K562 (cell line): ENCODE measurements around the gene DYNC1I1. TPM values are rescaled to one million over a fixed set of nuclear protein-coding genes. Genes with fewer than 3 reads are reported as not detected.

Source experiments
- ATAC-seq: fragments of 200-7000 bp; cut with Tn5 transposase; 3 replicates; pipeline ENCODE4 v1.9.1; 2020; ENCODE audit warnings: moderate library complexity
- BruUV-seq: library from RNA; stranded (reverse); fragments of 400-500 nt; replicated peaks from 2 replicates; lab custom pipeline; 2021; lab: Mats Ljungman, UMichigan
- CTCF ChIA-PET: fragments of 300-600 bp; formaldehyde crosslinking; extraction: SDS; loops from one replicate; lab custom pipeline; 2021; ENCODE audit warnings: low intra/inter-chr PET ratio; lab: Yijun Ruan, JAX
- POLR2A ChIA-PET: fragments of 300-600, 350-650 bp; sonication (Branson Sonifier 250); formaldehyde crosslinking; extraction: SDS; loops from one replicate; lab custom pipeline; 2021; ENCODE audit warnings: antibody characterized with exemption, inconsistent platforms; lab: Yijun Ruan, JAX
- DNase-seq, 4 experiments: peaks; one replicate each; pipeline versions ENCODE4 v3.0.0 to v3.0.0-alpha.2; 2011 to 2018; ENCODE audit warnings: low spot score in 3 of 4, mixed read lengths in 3 of 4; ENCODE audit errors: extremely low read depth in 1 of 4
- FAIRE-seq: peaks from 2 replicates; lab custom pipeline; 2011; peaks lifted over from hg19 to GRCh38; lab: Jason Lieb, UNC
- H2AFZ ChIP-seq: 2 replicates; pipeline ENCODE4 v1.6.0; 2011; ENCODE audit warnings: low read depth, low read length, control low read depth, inconsistent platforms
- H3K27ac ChIP-seq: fragments of 200-600 bp; 3 replicates; pipeline ENCODE4 v1.8.0; 2011; ENCODE audit warnings: low read depth, mild to moderate bottlenecking, control low read depth, inconsistent platforms, low read length, moderate library complexity, mixed read lengths; ENCODE audit errors: extremely low read depth
- H3K27me3 ChIP-seq, 2 experiments: fragments of 300-600 bp in 1 of 2; 2 replicates in 1 of 2; 3 replicates in 1 of 2; pipeline versions ENCODE4 v1.6.0 to v1.8.0; 2011; ENCODE audit warnings: inconsistent platforms in 2 of 2, low read length in 2 of 2, mild to moderate bottlenecking in 1 of 2, mixed read lengths in 1 of 2, moderate library complexity in 1 of 2; ENCODE audit not compliant: control insufficient read depth in 2 of 2, insufficient read depth in 2 of 2
- H3K36me3 ChIP-seq: fragments of 300-600 bp; 3 replicates; pipeline ENCODE4 v1.8.0; 2011; ENCODE audit warnings: mild to moderate bottlenecking, low read length, inconsistent platforms; ENCODE audit not compliant: control insufficient read depth, insufficient read depth
- H3K4me1 ChIP-seq, 2 experiments: fragments of 200-600 bp in 1 of 2; replicated peaks in 1 of 2; 2 replicates in 1 of 2; 3 replicates in 1 of 2; pipeline versions ENCODE4 v1.5.1 to v1.8.0; 2011; ENCODE audit warnings: inconsistent platforms in 2 of 2, low read length in 2 of 2, mild to moderate bottlenecking in 1 of 2, mixed read lengths in 1 of 2, moderate library complexity in 1 of 2; ENCODE audit not compliant: control insufficient read depth in 2 of 2, insufficient read depth in 2 of 2
- H3K4me2 ChIP-seq: 2 replicates; pipeline ENCODE4 v1.6.1; 2011; ENCODE audit warnings: low read length, control low read depth, inconsistent platforms, mixed read lengths; ENCODE audit not compliant: insufficient read depth
- H3K4me3 ChIP-seq: fragments of 200-600 bp; sonication (generic), shearing (Covaris generic); 2 replicates; pipeline ENCODE4 v1.5.1; 2016; ENCODE audit warnings: control low read depth, inconsistent platforms
- H3K79me2 ChIP-seq: fragments of 200-600 bp; 3 replicates; pipeline ENCODE4 v1.8.0; 2011; ENCODE audit warnings: low read length, inconsistent platforms; ENCODE audit not compliant: control insufficient read depth, insufficient read depth
- H3K9ac ChIP-seq, 2 experiments: 2 replicates each; pipeline versions ENCODE4 v1.6.0 to v1.6.1; 2011; ENCODE audit warnings: low read depth in 2 of 2, low read length in 2 of 2, control low read depth in 1 of 2, inconsistent platforms in 1 of 2, mild to moderate bottlenecking in 1 of 2, mixed read lengths in 1 of 2; ENCODE audit not compliant: insufficient read depth in 1 of 2
- H3K9me1 ChIP-seq: one replicate; pipeline ENCODE4 v1.6.0; 2011; ENCODE audit warnings: inconsistent platforms, mild to moderate bottlenecking, low read length, moderate library complexity; ENCODE audit not compliant: control insufficient read depth, insufficient read depth
- H3K9me3 ChIP-seq: replicated peaks from 2 replicates; pipeline ENCODE4 v1.5.1; 2011; ENCODE audit warnings: low read depth, low read length, inconsistent platforms; ENCODE audit not compliant: control insufficient read depth, insufficient read depth
- H4K20me1 ChIP-seq: replicated peaks from 2 replicates; pipeline ENCODE4 v1.6.1; 2011; ENCODE audit warnings: low read length, inconsistent platforms, mixed read lengths; ENCODE audit not compliant: control insufficient read depth, insufficient read depth
- ATF7 ChIP-seq: fragments of 450-650 bp; IDR thresholded peaks from 2 replicates; pipeline ENCODE4 v1.7.1; 2014; ENCODE audit warnings: mild to moderate bottlenecking, moderate library complexity
- BHLHE40 ChIP-seq: IDR thresholded peaks from 2 replicates; pipeline ENCODE4 v1.6.1; 2011; ENCODE audit warnings: low read length, improper control_type of control experiment
- CREBBP ChIP-seq: IDR thresholded peaks from one replicate; pipeline ENCODE4 v1.6.1; 2012; ENCODE audit warnings: low read depth, mild to moderate bottlenecking, control low read depth, inconsistent platforms, low read length
- ZFPM2 ChIP-seq: fragments of 250-450 bp; sonication (Bioruptor Pico); IDR thresholded peaks from 2 replicates; pipeline ENCODE4 v1.5.1; 2022; ENCODE audit warnings: mild to moderate bottlenecking
- ZNF408 ChIP-seq: fragments of 250-450 bp; sonication (Bioruptor Pico); IDR thresholded peaks from 2 replicates; pipeline ENCODE4 v1.4.0; 2020; ENCODE audit warnings: low read depth, mild to moderate bottlenecking, moderate library complexity
- WGBS: fragments of 100-300 bp; shearing (Covaris generic); methylation state at CpG from one replicate; pipeline ENCODE4 v1.1.6; 2016; ENCODE audit warnings: low coverage, mixed read lengths; ENCODE audit not compliant: insufficient coverage; ENCODE audit errors: missing lambda C conversion rate; 5-methylcytosine and 5-hydroxymethylcytosine counted together
- in situ Hi-C: fragments of 300-500 bp; cut with MboI; formaldehyde crosslinking; loops from 4 replicates; pipeline ENCODE4 v1.15.0; 2018; ENCODE audit warnings: inconsistent platforms, mixed read lengths
- intact Hi-C: fragments of 100-400 bp; cut with micrococcal nuclease; formaldehyde crosslinking; loops from 2 replicates; pipeline ENCODE4 v1.14.2; 2022
- polyA plus RNA-seq, 8 experiments: library from polyadenylated mRNA; depleted of rRNA in 4 of 8; stranded (reverse) in 5 of 8; unstranded in 3 of 8; fragments of >200 nt; fragmentation: Nextera tagmentation in 2 of 8; fragmentation: Illumina TruSeq in 1 of 8; extraction: Ambion mirVana in 2 of 8; extraction: Trizol in 1 of 8; gene quantifications; 2 replicates each; pipeline versions ENCODE4 v1.2.1 to v1.2.3, GENCODE V29; 2011 to 2014; ENCODE audit warnings: inconsistent platforms in 1 of 8, missing spikeins in 1 of 8
- total RNA-seq, 7 experiments: library from RNA; depleted of rRNA in 6 of 7; stranded (reverse); fragments of >200 nt in 6 of 7; fragmentation: Illumina TruSeq in 2 of 7; extraction: Trizol in 2 of 7; gene quantifications; 2 replicates each; pipeline versions ENCODE4 v1.2.1 to v1.2.3, GENCODE V29; 2011 to 2021; ENCODE audit warnings: low replicate concordance in 1 of 7
- TF ChIP-seq, protein P1 (sequence below): fragments of 200-400 bp; formaldehyde crosslinking; IDR thresholded peaks from 2 replicates; pipeline ENCODE4 v1.6.1; 2017; ENCODE audit warnings: mild to moderate bottlenecking, low read depth, low read length, moderate library complexity

The DYNC1I1 gene
- total and polyA plus RNA-seq, 9 of the 15 experiments (the other 6 are each of a cell fraction or from before 2014, with no cell fraction given) = 0.22 to 1.5 (median 0.44) TPM

DNA sequence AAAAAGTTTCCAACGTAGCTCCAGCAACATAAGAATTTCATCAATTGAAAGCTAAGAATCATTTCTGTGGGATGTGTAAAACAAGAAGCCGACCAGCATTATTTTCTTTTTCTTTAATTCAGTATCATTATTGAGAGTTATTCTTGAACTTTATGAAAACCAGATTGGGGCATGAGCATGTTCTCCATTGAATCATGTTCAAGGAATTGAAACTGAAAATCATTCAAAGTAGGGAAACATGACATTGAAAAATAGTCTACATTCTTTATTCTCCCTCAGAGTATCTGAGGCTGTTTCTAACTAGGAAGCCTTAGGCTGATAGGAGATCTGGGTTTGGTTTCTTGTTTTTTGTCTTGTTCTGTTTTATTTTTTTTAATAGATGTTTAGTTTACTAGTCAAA, 253.7 kb downstream of the DYNC1I1 start:
- BruUV-seq = no TSS peak
- POLR2A ChIA-PET = no interaction called here

More for the DNA sequence above, 253.7 kb downstream of the DYNC1I1 start:
- H3K9ac ChIP-seq = no peak overlapping the region
- no peaks in the 10 kb centered on the region for H3K9me1 ChIP-seq
- H3K36me3 ChIP-seq = no peaks in the 10 kb centered on the region
- no peak overlapping the region for H3K4me2 ChIP-seq
- in situ Hi-C loops = no loop called here
- no peaks in the 10 kb centered on the region for H3K79me2 ChIP-seq
- FAIRE-seq (no peak), ATAC-seq (no peak), DNase-seq (no peak)
- no peak overlapping the region for H2AFZ ChIP-seq
- no peaks in the 10 kb centered on the region for H3K9me3 ChIP-seq
- TF ChIP-seq ZFPM2 (CRISPR knock-in tag) = no peak
- no peak for TF ChIP-seq CREBBP
- TF ChIP-seq BHLHE40 = no peak
- TF ChIP-seq, protein P1, sequence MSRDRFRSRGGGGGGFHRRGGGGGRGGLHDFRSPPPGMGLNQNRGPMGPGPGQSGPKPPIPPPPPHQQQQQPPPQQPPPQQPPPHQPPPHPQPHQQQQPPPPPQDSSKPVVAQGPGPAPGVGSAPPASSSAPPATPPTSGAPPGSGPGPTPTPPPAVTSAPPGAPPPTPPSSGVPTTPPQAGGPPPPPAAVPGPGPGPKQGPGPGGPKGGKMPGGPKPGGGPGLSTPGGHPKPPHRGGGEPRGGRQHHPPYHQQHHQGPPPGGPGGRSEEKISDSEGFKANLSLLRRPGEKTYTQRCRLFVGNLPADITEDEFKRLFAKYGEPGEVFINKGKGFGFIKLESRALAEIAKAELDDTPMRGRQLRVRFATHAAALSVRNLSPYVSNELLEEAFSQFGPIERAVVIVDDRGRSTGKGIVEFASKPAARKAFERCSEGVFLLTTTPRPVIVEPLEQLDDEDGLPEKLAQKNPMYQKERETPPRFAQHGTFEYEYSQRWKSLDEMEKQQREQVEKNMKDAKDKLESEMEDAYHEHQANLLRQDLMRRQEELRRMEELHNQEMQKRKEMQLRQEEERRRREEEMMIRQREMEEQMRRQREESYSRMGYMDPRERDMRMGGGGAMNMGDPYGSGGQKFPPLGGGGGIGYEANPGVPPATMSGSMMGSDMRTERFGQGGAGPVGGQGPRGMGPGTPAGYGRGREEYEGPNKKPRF = no peak
- TF ChIP-seq ZNF408 = no peak
- TF ChIP-seq ATF7 = no peak
- no peak overlapping the region for H3K4me3 ChIP-seq
- H3K27ac ChIP-seq = no peak overlapping the region
- 0% methylated on average over 2 of the region's 2 CpGs for WGBS
- CTCF ChIA-PET = no interaction called here
- H4K20me1 ChIP-seq = no peaks in the 10 kb centered on the region
- no peaks in the 10 kb centered on the region for H3K4me1 ChIP-seq
- no peaks in the 10 kb centered on the region for H3K27me3 ChIP-seq
- intact Hi-C loops = no loop called here
